Uterus (tissue), 2 donors: Measurements from ENCODE around the gene ASB5.

ENCODE experiments used
- POLR2A ChIP-seq, 2 donors: fragments of 450-650 bp; IDR thresholded peaks; one replicate each; pipeline ENCODE4 v1.6.1; 2016; ENCODE audit warnings: antibody characterized with exemption in 2 of 2, mild to moderate bottlenecking in 1 of 2, moderate library complexity in 1 of 2
- TF ChIP-seq, protein P1 (sequence below), 4 experiments: fragments of 200-600 bp in 2 of 4; fragments of 450-650 bp in 2 of 4; sonication (generic) in 2 of 4; IDR thresholded peaks; one replicate each; pipeline ENCODE4 v1.5.1; 2016 to 2019; ENCODE audit warnings: antibody characterized with exemption in 4 of 4, mild to moderate bottlenecking in 2 of 4, moderate library complexity in 1 of 4

DNA sequence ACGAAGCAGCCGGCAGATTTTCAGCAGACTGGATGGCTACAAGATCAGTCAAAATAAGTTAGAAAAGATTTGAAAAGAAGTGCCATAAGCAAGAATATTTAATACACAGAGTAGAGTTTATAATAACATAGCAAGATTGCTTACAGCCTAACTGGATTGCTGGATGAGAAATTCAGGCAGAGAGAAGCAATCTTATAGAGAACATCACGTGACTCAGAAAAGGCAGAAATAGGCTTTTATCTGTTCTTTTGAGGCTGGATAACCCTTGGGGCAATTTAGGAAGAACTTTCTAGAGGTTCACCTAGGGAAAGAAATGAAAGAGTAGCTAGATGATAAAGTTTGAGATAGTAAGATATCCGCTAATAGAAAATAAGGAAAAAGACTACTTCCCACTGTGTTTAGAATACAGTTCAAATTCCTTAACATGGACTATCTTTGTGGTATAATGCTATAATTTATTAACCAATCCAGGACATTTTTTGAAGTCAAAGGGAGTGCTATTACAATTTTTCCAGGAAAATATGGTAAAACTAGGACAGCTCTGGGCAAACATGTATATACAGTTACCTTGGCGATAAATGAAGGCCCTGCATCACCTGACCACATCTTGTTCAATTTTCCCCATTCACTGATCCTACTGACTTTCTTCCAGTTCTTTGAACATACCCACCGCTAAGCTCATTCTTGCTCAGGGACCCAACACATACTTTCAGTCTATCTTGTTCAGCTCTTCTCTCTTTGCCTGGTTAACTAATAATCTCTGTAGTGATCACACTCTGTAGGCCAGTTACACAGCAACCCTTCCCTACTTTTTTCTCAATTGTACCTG, 38.0 kb upstream of the ASB5 start:
- TF ChIP-seq, protein P1, sequence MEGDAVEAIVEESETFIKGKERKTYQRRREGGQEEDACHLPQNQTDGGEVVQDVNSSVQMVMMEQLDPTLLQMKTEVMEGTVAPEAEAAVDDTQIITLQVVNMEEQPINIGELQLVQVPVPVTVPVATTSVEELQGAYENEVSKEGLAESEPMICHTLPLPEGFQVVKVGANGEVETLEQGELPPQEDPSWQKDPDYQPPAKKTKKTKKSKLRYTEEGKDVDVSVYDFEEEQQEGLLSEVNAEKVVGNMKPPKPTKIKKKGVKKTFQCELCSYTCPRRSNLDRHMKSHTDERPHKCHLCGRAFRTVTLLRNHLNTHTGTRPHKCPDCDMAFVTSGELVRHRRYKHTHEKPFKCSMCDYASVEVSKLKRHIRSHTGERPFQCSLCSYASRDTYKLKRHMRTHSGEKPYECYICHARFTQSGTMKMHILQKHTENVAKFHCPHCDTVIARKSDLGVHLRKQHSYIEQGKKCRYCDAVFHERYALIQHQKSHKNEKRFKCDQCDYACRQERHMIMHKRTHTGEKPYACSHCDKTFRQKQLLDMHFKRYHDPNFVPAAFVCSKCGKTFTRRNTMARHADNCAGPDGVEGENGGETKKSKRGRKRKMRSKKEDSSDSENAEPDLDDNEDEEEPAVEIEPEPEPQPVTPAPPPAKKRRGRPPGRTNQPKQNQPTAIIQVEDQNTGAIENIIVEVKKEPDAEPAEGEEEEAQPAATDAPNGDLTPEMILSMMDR (IDR thresholded peaks at IDR 0.05), result no peak
- no peak for TF ChIP-seq POLR2A (IDR thresholded peaks at IDR 0.05)
